GM13976 (cell line): ENCODE results near the gene CLPSL2.

Experiments
- DNase-seq: peaks from one replicate; pipeline ENCODE4 v3.0.0; 2012; ENCODE audit warnings: low spot score
- in situ Hi-C: fragments of 300-500 bp; cut with MboI; formaldehyde crosslinking; loops from one replicate; pipeline ENCODE4 v1.12.0; 2022; ENCODE audit warnings: low sequenced_read_pairs, mixed read lengths, inconsistent platforms; ENCODE audit not compliant: unreplicated experiment
- TF ChIP-seq, protein P1 (sequence below): IDR thresholded peaks from 2 replicates; pipeline ENCODE4 v1.5.1; 2012; ENCODE audit warnings: borderline replicate concordance, mild to moderate bottlenecking; ENCODE audit not compliant: insufficient read depth; ENCODE audit errors: extremely low read depth, missing control alignments, control extremely low read depth

Gene CLPSL2

DNA sequence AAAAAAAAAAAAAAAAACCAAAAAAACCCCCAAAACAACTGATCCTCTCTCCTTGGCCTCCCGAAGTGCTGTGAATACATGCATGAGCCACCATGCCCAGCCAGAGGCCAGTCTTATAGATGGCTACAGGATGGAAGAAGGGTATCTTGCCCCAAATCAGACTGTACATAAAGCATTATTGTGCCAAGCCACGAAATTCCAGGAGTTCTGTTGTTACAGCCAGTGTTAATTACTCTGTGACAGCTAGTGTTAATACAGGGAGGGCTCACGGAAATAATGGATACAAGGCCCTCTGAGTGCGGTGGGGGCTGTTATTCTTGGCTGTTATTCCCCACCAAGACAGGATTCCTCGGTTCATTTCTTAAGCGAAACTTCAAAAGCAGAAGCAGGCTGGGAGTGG lies 1.4 kb upstream of the CLPSL2 start:
- TF ChIP-seq, protein P1, sequence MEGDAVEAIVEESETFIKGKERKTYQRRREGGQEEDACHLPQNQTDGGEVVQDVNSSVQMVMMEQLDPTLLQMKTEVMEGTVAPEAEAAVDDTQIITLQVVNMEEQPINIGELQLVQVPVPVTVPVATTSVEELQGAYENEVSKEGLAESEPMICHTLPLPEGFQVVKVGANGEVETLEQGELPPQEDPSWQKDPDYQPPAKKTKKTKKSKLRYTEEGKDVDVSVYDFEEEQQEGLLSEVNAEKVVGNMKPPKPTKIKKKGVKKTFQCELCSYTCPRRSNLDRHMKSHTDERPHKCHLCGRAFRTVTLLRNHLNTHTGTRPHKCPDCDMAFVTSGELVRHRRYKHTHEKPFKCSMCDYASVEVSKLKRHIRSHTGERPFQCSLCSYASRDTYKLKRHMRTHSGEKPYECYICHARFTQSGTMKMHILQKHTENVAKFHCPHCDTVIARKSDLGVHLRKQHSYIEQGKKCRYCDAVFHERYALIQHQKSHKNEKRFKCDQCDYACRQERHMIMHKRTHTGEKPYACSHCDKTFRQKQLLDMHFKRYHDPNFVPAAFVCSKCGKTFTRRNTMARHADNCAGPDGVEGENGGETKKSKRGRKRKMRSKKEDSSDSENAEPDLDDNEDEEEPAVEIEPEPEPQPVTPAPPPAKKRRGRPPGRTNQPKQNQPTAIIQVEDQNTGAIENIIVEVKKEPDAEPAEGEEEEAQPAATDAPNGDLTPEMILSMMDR, result no peak
- in situ Hi-C loops, result no loop called here
- no peak for DNase-seq

DNA sequence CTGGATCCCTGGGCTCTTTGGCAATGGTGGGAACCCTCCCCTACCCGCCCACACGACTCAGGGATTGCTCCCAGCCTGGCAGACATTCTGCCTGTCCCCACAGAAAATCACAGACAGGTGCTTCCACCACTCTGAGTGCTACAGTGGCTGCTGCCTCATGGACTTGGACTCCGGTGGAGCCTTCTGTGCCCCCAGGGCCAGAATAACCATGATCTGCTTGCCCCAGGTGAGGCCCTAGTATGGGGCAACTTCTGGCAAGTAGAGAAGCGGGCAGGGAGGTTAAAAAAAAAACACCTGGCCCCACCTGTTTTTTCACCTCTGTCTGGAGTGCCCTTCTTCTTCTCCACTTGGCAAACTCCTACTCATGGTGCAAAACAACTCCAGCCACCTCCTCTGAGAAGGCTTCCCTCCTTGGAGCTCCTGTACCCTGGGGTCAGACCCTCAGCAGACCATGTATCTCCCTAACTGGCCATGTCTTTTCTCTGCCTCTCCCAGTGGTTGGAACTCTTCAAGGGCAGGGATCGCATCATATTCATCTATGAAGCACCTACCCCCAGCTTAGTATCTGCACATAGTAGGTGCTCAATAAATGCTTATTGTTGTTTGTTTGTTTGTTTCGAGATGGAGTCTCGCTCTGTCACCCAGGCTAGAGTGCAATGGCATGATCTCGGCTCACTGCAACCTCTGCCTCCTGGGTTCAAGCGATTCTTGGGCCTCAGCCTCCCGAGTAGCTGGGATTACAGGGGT lies 1.1 kb downstream of the CLPSL2 start:
- TF ChIP-seq, protein P1, result no peak
- in situ Hi-C loops, result no loop called here
- peak; percentile 18 for DNase-seq

DNA sequence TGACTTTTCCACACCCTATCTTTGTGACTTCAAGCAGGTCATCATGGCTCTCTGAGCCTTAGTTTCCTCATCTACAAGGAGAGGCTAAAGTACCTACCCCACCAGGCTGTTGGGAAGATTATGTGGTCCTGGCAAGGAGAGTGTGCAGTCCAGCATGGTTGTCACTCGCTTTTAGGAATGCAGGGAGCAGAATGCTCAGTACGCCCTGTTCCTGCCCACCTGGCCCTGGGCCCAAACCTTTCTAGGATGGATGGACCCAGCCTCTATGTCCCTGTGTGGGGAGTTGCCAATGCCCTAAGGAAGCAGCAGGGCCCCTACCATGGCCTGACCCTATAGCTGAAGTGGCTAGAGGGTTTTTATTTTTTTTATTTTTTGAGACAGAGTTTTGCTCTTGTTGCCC lies 2.0 kb downstream of the CLPSL2 start:
- TF ChIP-seq, protein P1, result no peak
- in situ Hi-C loops, result no loop called here
- peak; percentile 6 for DNase-seq

DNA sequence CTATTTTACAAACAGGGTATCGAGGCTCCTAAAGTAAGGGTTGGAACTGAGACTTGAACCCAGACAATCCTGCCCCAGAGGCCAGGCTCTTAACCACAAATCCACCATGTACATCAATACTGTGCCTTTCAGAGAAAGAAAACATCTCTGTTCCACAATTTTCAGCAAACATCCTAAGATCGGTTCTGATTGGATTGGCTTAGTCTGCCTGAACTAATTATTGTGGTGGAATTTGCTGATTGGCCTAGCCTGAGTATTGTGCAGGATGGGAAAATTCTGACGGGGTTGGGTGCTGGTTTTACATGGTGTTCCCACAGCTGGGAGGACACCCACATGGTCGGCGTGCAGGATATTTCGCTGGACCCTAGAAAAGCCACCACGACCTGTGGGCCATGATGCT lies 4.3 kb downstream of the CLPSL2 start, which contains the start of gene CLPSL1:
TSS of gene CLPSL1 (plus strand) at position 301 of the 400 bp plus-strand sequence. CDS start at position 393, 92 bp downstream.
- DNase-seq, result peak; percentile 9
- TF ChIP-seq, protein P1, result no peak
- in situ Hi-C loops, result no loop called here

DNA sequence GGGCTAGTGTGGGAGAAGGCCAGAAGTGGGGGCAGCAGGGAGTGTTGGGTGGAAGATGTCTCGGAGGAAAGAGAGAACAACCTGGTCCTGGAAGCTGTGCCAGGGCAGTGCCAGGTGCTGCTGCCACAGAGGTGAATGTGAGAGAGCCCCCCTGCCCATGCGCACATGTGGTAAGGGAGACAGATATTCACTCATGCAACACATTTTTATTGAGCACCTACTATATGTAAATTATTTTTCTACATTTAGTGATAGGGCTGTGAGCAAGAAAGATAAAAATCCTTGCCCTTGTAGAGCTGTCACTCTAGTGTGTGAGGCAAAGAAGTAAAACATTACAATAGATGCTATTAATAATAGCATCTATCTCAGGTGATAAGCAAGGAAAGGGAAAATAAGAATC lies 4.9 kb downstream of the CLPSL2 start:
- in situ Hi-C loops, result no loop called here
- TF ChIP-seq, protein P1, result no peak
- no peak for DNase-seq

DNA sequence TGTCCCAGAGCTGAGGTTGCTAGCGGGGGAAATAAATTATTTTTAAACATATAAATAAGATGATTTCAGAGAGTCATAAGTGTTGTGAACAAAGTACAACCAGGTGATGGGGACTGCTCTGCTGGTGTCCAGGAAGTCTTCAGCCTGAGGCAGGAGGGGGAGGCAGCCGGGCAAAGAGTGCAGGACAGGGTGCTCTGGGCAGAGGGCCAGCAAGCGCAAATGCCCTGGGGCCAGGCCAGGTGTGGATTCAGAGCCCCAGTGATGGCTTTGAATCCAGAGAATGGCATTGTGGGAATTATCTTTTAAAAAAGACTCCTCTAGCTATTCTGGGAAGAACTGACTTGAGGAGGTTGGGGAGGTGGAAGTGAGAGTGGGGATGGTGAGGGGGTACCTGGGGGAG lies 6.0 kb downstream of the CLPSL2 start:
- TF ChIP-seq, protein P1, result no peak
- DNase-seq, result peak; percentile 15
- in situ Hi-C loops, result no loop called here

DNA sequence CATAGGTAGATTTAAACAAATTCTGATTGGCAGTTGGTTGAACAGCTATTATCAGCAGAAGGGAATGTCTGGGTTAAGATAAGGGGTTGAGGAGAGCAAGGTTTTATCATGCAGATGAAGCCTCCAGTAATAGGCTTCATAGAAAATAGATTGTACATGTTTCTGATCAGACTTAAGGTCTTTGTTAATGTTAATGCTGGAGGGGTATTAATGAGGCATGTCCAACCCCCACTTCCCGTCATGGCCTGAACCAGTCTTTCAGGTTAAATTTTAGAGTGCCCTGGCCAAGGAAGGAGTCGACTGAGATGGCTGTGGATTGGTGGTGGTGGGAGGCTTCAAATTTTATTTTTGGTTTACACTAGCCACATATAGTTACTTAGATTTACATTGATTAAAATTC lies 7.8 kb downstream of the CLPSL2 start:
- no peak for DNase-seq
- TF ChIP-seq, protein P1, result no peak
- in situ Hi-C loops, result no loop called here
